ENCODE measurements around the gene CDK4.

CDK4 gene

GRCh38 chr12:57765698-57766463, 13.8 kb upstream of the CDK4 start:
- TF ChIP-seq ZFX (IDR thresholded peaks at IDR 0.05) (no peak), CTCF (conservative IDR thresholded peaks at IDR 0.05) (no peak)
- peak overlapping the region; percentile 53 for H3K27ac ChIP-seq

- TF ChIP-seq ZFX (IDR thresholded peaks at IDR 0.05): no peak
- TF ChIP-seq CTCF (conservative IDR thresholded peaks at IDR 0.05): no peak; the same call in 1 of the 2 replicates
- peak overlapping the region; percentile 53 for H3K27ac ChIP-seq
Measured at GRCh38 chr12:57765003-57765697, 13.0 kb upstream of the CDK4 start.

DNA sequence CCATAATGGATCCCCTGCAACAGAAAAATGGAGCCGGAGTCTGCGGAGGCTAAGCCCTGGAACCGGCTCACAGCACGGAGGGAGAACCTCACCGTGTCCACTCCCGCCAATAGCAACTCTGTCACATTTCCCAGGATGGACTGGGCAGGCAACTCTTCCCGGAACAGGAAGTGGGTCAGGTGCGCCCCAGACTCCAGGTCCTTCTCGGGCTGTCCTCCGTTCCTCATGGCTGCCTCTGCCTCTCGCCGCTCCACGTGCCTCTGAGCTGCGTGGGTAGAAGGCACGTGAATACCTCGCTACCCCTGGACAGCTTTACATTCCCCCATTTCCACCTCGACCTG, 12.5 kb upstream of the CDK4 start:
- H3K27ac ChIP-seq: peak overlapping the region; percentile 53

GRCh38 chr12:57763881-57764661, 12.0 kb upstream of the CDK4 start:
- no peak for TF ChIP-seq CTCF (conservative IDR thresholded peaks at IDR 0.05)
- no peak for TF ChIP-seq ZFX (IDR thresholded peaks at IDR 0.05)
- peak overlapping the region; percentile 53 for H3K27ac ChIP-seq

More for the DNA sequence above, 12.5 kb upstream of the CDK4 start:
- TF ChIP-seq CTCF (conservative IDR thresholded peaks at IDR 0.05) (no peak), ZFX (IDR thresholded peaks at IDR 0.05) (no peak)

DNA sequence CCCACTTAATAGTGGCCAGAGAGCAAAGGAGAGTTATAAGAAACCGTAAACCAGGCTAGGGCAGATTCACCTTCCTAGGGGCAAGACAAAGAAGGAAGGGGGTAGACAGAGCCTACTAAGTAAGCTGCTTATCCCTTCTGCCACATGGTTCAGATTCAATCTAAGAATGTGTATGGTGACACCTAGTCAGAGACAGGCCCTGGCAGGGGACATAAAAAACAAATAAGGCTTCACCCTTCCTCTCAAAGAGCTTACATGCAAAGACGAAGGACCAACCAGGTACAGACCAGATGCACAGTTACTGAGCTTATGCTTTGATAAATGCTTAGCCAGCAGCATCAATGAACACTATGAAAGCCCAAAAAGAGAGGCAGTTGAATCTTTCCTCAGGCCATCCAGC, 10.4 kb upstream of the CDK4 start:
- H3K27ac ChIP-seq: no peak overlapping the region
- TF ChIP-seq ZFX (IDR thresholded peaks at IDR 0.05): no peak
- TF ChIP-seq CTCF (conservative IDR thresholded peaks at IDR 0.05): no peak

DNA sequence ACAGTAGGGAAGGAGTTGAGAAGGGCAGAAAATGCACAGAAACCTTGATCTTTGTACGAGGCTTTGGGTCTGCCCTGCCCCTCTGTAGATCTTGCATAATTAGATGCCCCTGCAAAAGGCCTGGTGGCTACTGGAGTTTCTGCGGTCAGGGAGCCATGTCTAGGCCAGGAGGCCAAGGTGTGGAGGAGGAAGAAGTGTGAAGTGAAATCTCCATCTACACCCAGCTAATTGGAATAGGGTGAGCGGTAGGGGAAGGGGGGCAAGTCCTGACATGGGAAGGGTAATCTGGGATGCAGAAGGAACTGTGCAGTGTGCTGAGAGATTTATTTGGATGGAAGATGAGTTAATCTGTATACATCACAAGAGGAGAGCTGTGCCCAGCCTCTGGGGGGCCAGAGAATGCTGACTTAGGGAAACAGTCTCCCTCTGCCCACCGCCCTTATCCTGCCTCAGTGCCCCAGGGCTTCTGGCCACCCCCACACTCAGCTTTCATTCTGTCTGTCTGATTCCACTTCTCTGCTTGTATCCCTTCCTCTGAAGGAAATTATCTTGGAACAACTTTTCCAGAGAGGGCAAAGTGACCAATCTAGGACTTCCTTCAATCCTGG, 9.4 kb upstream of the CDK4 start:
- TF ChIP-seq CTCF (conservative IDR thresholded peaks at IDR 0.05) (no peak), ZFX (IDR thresholded peaks at IDR 0.05) (no peak)
- no peak overlapping the region for H3K27ac ChIP-seq

Data from C4-2B (cell line).